H1 (cell line): Measurements from ENCODE around the gene ARHGAP26. TPM values are rescaled to one million over a fixed set of nuclear protein-coding genes. Genes with fewer than 3 reads are reported as not detected.

Experiments
- CTCF ChIA-PET: fragments of 300-600 bp; sonication (Branson Sonifier 250); formaldehyde crosslinking; loops from one replicate; lab custom pipeline; 2021; ENCODE audit not compliant: partially characterized antibody; lab: Charles Lee
- POLR2A ChIA-PET: fragments of 300-600 bp; sonication (Branson Sonifier 250); formaldehyde crosslinking; loops from one replicate; lab custom pipeline; 2021; ENCODE audit warnings: inconsistent platforms; ENCODE audit not compliant: partially characterized antibody; lab: Charles Lee
- DNase-seq, 2 experiments: peaks; one replicate each; pipeline versions ENCODE4 v3.0.0 to v3.0.0-alpha.2; 2010 to 2022; ENCODE audit warnings: low spot score in 2 of 2, low read depth in 1 of 2, mixed read lengths in 1 of 2
- FAIRE-seq: peaks from 2 replicates; lab custom pipeline; 2011; peaks lifted over from hg19 to GRCh38; lab: Jason Lieb, UNC
- H2AFZ ChIP-seq: 2 replicates; pipeline ENCODE4 v1.8.1; 2012; ENCODE audit warnings: low read length, inconsistent platforms
- H2AK5ac ChIP-seq: 2 replicates; pipeline ENCODE4 v1.6.1; 2013; ENCODE audit warnings: low read depth, low read length
- H2BK120ac ChIP-seq: replicated peaks from 2 replicates; pipeline ENCODE3; 2013; ENCODE audit warnings: low read depth, low read length, inconsistent platforms
- H2BK12ac ChIP-seq: 2 replicates; pipeline ENCODE4 v1.6.1; 2013; ENCODE audit warnings: low read depth, low read length
- H2BK15ac ChIP-seq: 2 replicates; pipeline ENCODE4 v1.6.1; 2013; ENCODE audit warnings: low read length
- H2BK20ac ChIP-seq: 2 replicates; pipeline ENCODE4 v1.6.1; 2013; ENCODE audit warnings: low read length
- H2BK5ac ChIP-seq: 2 replicates; pipeline ENCODE4 v1.6.1; 2013; ENCODE audit warnings: low read depth, low read length
- H3K14ac ChIP-seq: 2 replicates; pipeline ENCODE4 v1.6.1; 2013; ENCODE audit warnings: inconsistent platforms; ENCODE audit not compliant: insufficient read length
- H3K18ac ChIP-seq: 2 replicates; pipeline ENCODE4 v1.6.1; 2013; ENCODE audit warnings: low read length; ENCODE audit errors: extremely low read depth
- H3K23ac ChIP-seq: 2 replicates; pipeline ENCODE4 v1.6.1; 2013; ENCODE audit warnings: inconsistent platforms; ENCODE audit not compliant: insufficient read length
- H3K23me2 ChIP-seq: 2 replicates; pipeline ENCODE4 v1.6.1; 2013; ENCODE audit warnings: low read depth, low read length
- H3K27ac ChIP-seq: 2 replicates; pipeline ENCODE4 v1.6.1; 2011; ENCODE audit warnings: low read depth, low read length, inconsistent platforms
- H3K27me3 ChIP-seq, 4 experiments: replicated peaks in 1 of 4; 1 replicate in 1 of 4; 2 replicates in 3 of 4; pipeline versions ENCODE4 v1.6.1 to v1.8.1; 2011 to 2013; ENCODE audit warnings: low read length in 3 of 4, mild to moderate bottlenecking in 3 of 4, inconsistent platforms in 2 of 4, mixed read lengths in 2 of 4, moderate library complexity in 1 of 4; ENCODE audit not compliant: control insufficient read depth in 3 of 4, insufficient read depth in 3 of 4; ENCODE audit errors: extremely low read depth in 1 of 4
- H3K36me3 ChIP-seq, 4 experiments: 2 replicates each; pipeline versions ENCODE4 v1.6.1 to v1.8.1; 2011 to 2013; ENCODE audit warnings: mild to moderate bottlenecking in 4 of 4, low read length in 3 of 4, moderate library complexity in 2 of 4, control low read depth in 1 of 4, inconsistent platforms in 1 of 4; ENCODE audit not compliant: insufficient read depth in 4 of 4, control insufficient read depth in 2 of 4
- H3K4ac ChIP-seq: replicated peaks from 2 replicates; pipeline ENCODE3; 2013; ENCODE audit warnings: low read length, low read depth, mixed read lengths, inconsistent platforms; ENCODE audit not compliant: insufficient read length
- H3K4me1 ChIP-seq, 4 experiments: replicated peaks in 1 of 4; 1 replicate in 1 of 4; 2 replicates in 3 of 4; pipeline versions ENCODE4 v1.6.1 to v1.8.1; 2011 to 2013; ENCODE audit warnings: low read length in 3 of 4, inconsistent platforms in 2 of 4, mixed read lengths in 1 of 4; ENCODE audit not compliant: insufficient read depth in 4 of 4, control insufficient read depth in 3 of 4
- H3K4me2 ChIP-seq, 2 experiments: 2 replicates each; pipeline versions ENCODE4 v1.6.1 to v1.8.1; 2011 to 2013; ENCODE audit warnings: low read depth in 2 of 2, low read length in 2 of 2, control low read depth in 1 of 2, inconsistent platforms in 1 of 2, mild to moderate bottlenecking in 1 of 2; ENCODE audit not compliant: insufficient read depth in 1 of 2
- H3K4me3 ChIP-seq, 4 experiments: fragments of 200-600, 300-600 bp in 1 of 4; sonication (generic), shearing (Covaris generic), sonication (Bioruptor Twin) in 1 of 4; 2 replicates each; pipeline versions ENCODE4 v1.5.1 to v1.8.1; 2011 to 2016; ENCODE audit warnings: low read length in 4 of 4, low read depth in 3 of 4, control low read depth in 2 of 4, inconsistent platforms in 2 of 4, mild to moderate bottlenecking in 2 of 4, mixed read lengths in 1 of 4, moderate library complexity in 1 of 4; ENCODE audit not compliant: insufficient read depth in 2 of 4; ENCODE audit errors: extremely low read depth in 1 of 4
- H3K56ac ChIP-seq: replicated peaks from 2 replicates; pipeline ENCODE3; 2013; ENCODE audit warnings: low read depth, mild to moderate bottlenecking, mixed read lengths, low read length, inconsistent platforms; ENCODE audit not compliant: insufficient read length
- H3K79me1 ChIP-seq: 2 replicates; pipeline ENCODE4 v1.6.1; 2013; ENCODE audit warnings: low read depth, low read length, control low read depth
- H3K79me2 ChIP-seq, 2 experiments: 2 replicates each; pipeline versions ENCODE4 v1.6.1 to v1.8.1; 2012 to 2013; ENCODE audit warnings: low read length in 2 of 2, mild to moderate bottlenecking in 2 of 2, inconsistent platforms in 1 of 2; ENCODE audit not compliant: insufficient read depth in 2 of 2, control insufficient read depth in 1 of 2
- H3K9ac ChIP-seq, 4 experiments: replicated peaks in 1 of 4; 1 replicate in 1 of 4; 2 replicates in 3 of 4; pipeline versions ENCODE4 v1.6.1 to v1.8.1; 2011 to 2013; ENCODE audit warnings: low read depth in 3 of 4, low read length in 3 of 4, control low read depth in 2 of 4, mild to moderate bottlenecking in 2 of 4, moderate library complexity in 2 of 4, inconsistent platforms in 1 of 4; ENCODE audit errors: extremely low read depth in 1 of 4
- H3K9me3 ChIP-seq, 2 experiments: 2 replicates each; pipeline versions ENCODE4 v1.6.1 to v1.8.1; 2012 to 2013; ENCODE audit warnings: mild to moderate bottlenecking in 2 of 2, moderate library complexity in 2 of 2, control low read depth in 1 of 2, inconsistent platforms in 1 of 2, low read depth in 1 of 2, low read length in 1 of 2, mixed read lengths in 1 of 2; ENCODE audit not compliant: insufficient read depth in 2 of 2
- H4K20me1 ChIP-seq, 2 experiments: replicated peaks in 1 of 2; 2 replicates each; pipeline versions ENCODE3 to v1.8.1; 2011 to 2013; ENCODE audit warnings: inconsistent platforms in 2 of 2, low read length in 2 of 2, mild to moderate bottlenecking in 1 of 2; ENCODE audit not compliant: insufficient read depth in 2 of 2, control insufficient read depth in 1 of 2
- H4K5ac ChIP-seq: 2 replicates; pipeline ENCODE4 v1.6.1; 2013; ENCODE audit warnings: low read length, low read depth, mixed read lengths, inconsistent platforms; ENCODE audit not compliant: insufficient read length
- H4K8ac ChIP-seq: 2 replicates; pipeline ENCODE4 v1.8.0; 2013; ENCODE audit warnings: mild to moderate bottlenecking, moderate library complexity, low read length, inconsistent platforms; ENCODE audit not compliant: insufficient read depth; ENCODE audit errors: extremely low read depth
- H4K91ac ChIP-seq: replicated peaks from 2 replicates; pipeline ENCODE3; 2013; ENCODE audit warnings: low read length, mixed read lengths, inconsistent platforms; ENCODE audit not compliant: insufficient read length
- WGBS, 2 experiments: shearing (Covaris generic) in 1 of 2; methylation state at CpG; one replicate each; pipeline versions ENCODE4 v1.1.6 to v1.1.7; 2013 to 2015; ENCODE audit warnings: low lambda C conversion rate in 2 of 2, mixed read lengths in 2 of 2, inconsistent platforms in 1 of 2, low coverage in 1 of 2, missing lambda C conversion rate in 1 of 2; ENCODE audit not compliant: insufficient replicate concordance in 2 of 2, insufficient coverage in 1 of 2, insufficient read length in 1 of 2; ENCODE audit errors: extremely low coverage in 1 of 2, missing lambda C conversion rate in 1 of 2; 5-methylcytosine and 5-hydroxymethylcytosine counted together
- polyA plus RNA-seq, 7 experiments: library from polyadenylated mRNA; depleted of rRNA in 3 of 7; stranded (reverse) in 5 of 7; unstranded in 2 of 7; fragments of >200 nt in 5 of 7; fragments of 200-250 nt in 2 of 7; gene quantifications; 1 replicate in 5 of 7; 2 replicates in 1 of 7; 4 replicates in 1 of 7; pipeline versions ENCODE4 v1.2.1 to v1.2.3, GENCODE V29; 2011 to 2013; ENCODE audit warnings: missing spikeins in 2 of 7, mixed read lengths in 2 of 7
- total RNA-seq: library from RNA; stranded (reverse); fragmentation: NEBNext Ultra II Directional; extraction: Animal tissue kit (Norgen Biotek cat#: 25700); gene quantifications from 2 replicates; pipeline ENCODE4 v1.2.1, GENCODE V29; 2021

ARHGAP26 gene
- total and polyA plus RNA-seq, 2 of the 8 experiments (the other 6 are each of a cell fraction or from before 2014, with no cell fraction given): 7.1 to 24.8 TPM

DNA sequence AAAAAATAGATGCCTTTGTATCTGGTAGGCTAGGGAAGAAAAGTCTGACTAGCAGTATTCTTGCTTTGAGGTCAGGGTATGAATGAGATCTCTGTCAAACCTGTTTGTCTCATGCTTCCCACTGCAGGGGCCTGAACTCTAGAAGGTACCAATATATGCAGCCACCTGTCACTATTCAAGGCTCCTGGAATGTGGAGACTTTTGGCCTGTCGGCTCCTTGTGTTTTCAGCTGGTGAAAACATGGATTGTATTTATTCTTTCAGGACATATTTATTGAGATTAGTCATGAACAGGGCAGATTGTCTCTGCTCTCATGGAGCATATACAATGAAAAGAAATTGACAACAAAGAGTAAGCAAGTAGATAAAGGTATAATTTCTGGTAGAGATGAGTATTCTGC is 255.8 kb downstream of the ARHGAP26 start:
- Histone ChIP-seq H3K23ac (no peak overlapping the region), H3K4ac (no peak overlapping the region), H4K91ac (no peak overlapping the region), H3K9ac (no peak overlapping the region), H4K5ac (no peak overlapping the region), H3K56ac (no peak overlapping the region), H2BK5ac (no peak overlapping the region), H4K20me1 (no peaks in the 10 kb centered on the region), H2BK15ac (no peak overlapping the region), H2AFZ (no peak overlapping the region), H2BK120ac (no peak overlapping the region), H3K14ac (no peak overlapping the region), H3K79me2 (no peaks in the 10 kb centered on the region), H3K36me3 (no peaks in the 10 kb centered on the region), H3K27me3 (no peaks in the 10 kb centered on the region), H3K4me3 (no peak overlapping the region), H3K4me2 (no peak overlapping the region), H3K9me3 (no peaks in the 10 kb centered on the region), H4K8ac (no peak overlapping the region), H2AK5ac (no peak overlapping the region), H2BK12ac (no peak overlapping the region), H2BK20ac (no peak overlapping the region), H3K79me1 (no peaks in the 10 kb centered on the region), H3K18ac (no peak overlapping the region), H3K4me1 (peaks cover 0 to 5% (median 2%) of the 10 kb centered on the region in 4 experiments; a peak in 2 of 7 replicates), H3K23me2 (peaks cover 2% of the 10 kb centered on the region; the same call in 1 of the 2 replicates), H3K27ac (no peak overlapping the region)
- DNase-seq: no peak
- WGBS, 2 experiments: 96% methylated on average over 1 of the region's 1 CpG; no CpG with 5 or more reads in 1 of the 2 experiments
- FAIRE-seq: no peak
- ChIA-PET POLR2A (no interaction called here), CTCF (interaction anchor here (0.7 to 1.7 kb wide), 3 partner anchors 15 to 377 kb away, joined by 3 to 5 read pairs (median 4); partner anchors contain the start of gene NR3C1)
